ENCODE data around the gene GMNC.

- TF ChIP-seq EZH2 (IDR thresholded peaks at IDR 0.05; ENCODE audit: insufficient read depth, poor library complexity, severe bottlenecking) (no peak), EZH2phosphoT487 (IDR thresholded peaks at IDR 0.05; ENCODE audit: insufficient read depth, low read depth) (no peak)
Measured at GRCh38 chr3:190854062-190854461, 8.4 kb downstream of the GMNC start.

All from GM23248 (cell line).